HTERT RPE-1 (cell line): ENCODE data around the gene KCNK10.

Experiments
- in situ Hi-C: fragments of 300-500 bp; cut with MboI; formaldehyde crosslinking; loops from 4 replicates; pipeline ENCODE4 v1.14.3; 2020; ENCODE audit warnings: low sequenced_read_pairs

The KCNK10 gene

DNA sequence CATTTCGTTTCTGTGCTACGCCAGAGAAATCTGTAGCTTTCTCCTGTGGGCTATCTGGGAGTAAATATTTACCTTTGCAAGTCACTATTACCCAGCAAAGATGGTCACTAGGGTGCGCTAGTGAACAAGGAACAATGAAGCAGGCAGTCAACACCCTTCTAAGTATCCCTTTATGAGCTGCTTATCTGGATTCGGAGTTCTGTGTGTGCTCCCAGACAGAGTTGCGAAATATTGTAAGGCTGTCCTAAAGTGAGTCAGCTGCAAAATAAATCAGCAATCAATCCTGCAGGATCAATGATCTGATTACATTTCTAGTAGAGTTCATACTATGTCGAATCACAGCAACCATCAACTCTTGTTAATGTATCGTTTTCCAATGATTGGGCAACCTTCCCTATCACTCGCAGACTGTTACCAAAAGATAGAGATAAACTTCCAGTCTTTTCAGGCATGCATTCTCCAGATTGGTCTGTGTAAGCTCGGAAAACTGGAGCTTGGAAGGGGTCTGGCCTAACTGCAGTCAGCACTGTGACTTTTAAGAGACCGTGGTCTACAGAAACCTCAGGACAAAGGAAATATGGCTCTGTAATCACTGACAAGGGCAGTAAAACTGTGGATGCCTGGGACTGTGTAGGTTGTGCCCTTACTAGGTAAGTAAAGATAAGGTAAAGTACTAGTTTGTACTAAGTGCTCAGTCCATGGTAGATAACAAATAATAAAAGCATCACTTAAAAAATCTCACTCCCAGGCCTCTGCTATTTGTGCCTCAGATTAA lies 133.5 kb downstream of the KCNK10 start:
- in situ Hi-C loops: no loop called here

DNA sequence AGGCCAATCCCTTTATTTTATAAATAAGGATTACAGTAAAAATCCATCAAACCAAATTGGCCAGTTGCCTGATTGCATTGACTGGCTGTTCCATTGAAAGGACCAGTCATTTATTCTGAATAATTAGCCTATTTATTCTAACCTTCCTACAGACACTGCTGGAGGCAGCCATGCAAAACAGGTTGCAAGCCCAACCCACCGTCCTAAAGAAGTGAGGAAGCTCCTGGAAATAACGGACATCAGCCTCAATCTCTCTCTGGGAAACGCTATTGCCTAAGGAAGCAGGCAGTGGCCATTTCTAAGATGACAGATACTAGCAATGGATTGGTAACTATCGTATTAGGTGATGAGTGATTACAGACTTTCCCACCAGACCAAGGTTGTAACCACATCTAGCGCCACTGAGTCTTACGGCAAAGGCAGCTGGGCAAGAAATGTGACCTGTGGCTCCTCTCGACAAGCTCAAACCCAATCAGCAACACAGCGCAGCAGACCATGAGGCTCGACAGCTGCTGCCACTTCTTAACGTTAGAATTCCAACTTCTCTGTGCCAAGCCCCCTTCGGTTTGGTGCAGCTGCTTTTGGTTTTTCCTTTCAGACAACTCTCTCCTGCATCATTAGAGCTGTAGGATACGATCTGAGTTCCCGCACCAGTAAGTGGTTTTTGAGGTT lies 134.2 kb downstream of the KCNK10 start:
- in situ Hi-C loops: no loop called here

DNA sequence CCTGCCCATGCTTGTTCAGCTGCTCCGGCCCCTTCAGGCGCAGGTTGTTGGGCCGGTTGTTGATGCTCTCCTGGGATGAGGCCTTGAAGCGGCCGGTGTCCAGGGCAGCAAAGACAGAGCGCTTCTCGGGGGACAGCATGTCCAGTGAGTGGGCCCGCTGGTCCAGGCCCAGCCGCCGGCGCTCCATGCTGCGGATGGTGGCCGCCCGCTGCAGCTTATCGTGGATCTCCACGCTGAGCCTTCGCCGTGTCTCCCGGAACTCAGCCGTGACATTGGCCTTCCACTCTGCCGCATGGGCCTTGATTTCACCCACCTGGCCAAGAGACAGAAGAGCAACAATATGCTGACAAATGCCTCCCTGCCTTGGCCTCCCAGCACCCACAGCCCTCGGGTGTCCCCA lies 137.2 kb downstream of the KCNK10 start:
- in situ Hi-C loops: no loop called here

DNA sequence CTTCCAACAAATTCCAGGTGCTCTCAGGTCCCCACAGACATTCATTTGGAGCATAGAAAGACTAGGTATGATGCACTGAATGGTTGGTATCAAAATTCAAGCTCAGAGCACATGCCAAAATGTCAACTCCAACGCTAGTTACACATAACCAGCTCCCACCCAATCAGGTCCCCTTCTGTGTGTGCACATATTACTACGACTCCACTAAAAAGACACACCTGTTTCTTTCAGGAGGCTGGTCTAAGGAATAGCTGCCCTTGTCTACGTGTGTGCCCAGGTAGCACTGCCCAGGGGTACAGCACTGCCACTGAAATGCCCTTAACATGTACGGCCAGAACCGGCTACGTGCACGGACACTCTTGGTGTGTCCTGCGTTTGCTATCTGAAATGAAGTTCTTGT lies 138.1 kb downstream of the KCNK10 start:
- in situ Hi-C loops: no loop called here

- in situ Hi-C loops: no loop called here
Observed at GRCh38 chr14:88181072-88181471, 142.0 kb downstream of the KCNK10 start.

- in situ Hi-C loops: no loop called here
Observed at GRCh38 chr14:88179716-88180115, 143.4 kb downstream of the KCNK10 start.

DNA sequence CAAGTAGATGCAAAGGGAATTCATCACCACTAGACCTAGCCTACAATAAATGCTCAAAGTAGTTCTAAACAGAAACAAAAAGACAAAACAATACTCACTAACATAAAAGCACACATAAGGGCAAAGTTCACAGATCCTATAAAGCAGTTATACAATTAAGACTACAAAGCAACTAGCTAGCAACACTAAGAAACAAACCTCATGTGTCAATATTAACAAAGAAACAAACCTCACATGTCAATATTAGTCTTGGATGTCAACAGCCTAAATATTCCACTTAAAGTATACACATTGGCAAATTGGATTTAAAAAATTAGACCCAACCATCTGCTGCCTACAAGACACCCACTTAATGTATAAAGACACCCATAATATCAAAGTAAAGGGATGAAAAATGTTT lies 152.7 kb downstream of the KCNK10 start:
- in situ Hi-C loops: no loop called here

GRCh38 chr14:88168498-88169165 lies 154.4 kb downstream of the KCNK10 start:
- in situ Hi-C loops: no loop called here

GRCh38 chr14:88168025-88168424 lies 155.0 kb downstream of the KCNK10 start:
- in situ Hi-C loops: no loop called here

DNA sequence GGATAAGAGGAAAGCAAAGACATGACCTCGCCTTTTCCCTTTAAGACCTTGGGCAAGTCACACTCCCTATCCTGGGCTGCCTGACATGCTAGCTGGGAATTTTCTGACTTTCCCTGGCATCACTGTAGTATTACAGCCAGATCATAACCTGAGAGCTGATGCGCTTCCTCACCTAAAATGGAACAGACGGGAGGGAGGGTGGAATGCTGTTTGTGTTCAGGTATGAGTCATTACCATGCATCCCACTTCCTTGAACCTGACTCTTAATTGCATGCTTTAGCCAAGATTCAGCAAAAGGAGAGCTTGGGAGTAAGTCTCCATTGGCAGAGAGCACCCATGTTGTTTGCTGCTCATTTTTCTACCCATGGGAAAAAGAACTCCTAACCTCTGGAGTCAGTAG lies 156.5 kb downstream of the KCNK10 start:
- in situ Hi-C loops: no loop called here

DNA sequence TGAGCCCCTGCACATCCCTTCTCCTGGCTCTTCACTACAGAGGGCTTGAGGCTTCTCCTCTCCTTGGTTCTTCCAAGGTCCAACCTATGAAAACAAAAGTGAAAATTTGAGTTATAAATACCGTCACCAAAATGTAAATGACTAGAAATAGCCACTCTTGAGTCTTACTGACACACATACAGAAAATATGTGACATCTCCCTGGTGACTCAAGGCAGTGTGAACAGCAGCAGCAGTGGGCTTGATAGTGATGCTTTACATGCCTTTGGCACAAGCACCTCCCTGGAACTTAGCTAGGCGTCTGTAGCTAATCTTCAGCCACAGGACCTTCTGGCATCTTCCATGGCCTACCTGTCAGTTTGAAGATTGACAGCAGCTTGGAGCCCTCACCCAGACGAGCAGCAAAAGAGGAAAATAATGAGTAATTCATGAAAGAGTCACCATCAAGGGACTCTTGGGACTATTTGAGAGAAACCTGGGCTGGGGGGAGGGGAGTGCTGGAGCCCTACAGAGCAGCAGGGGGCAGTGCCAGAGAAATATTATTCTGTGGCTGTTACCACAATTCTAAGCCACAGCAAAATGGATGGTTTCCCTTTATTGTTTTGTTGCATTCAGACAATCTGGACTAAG lies 158.0 kb downstream of the KCNK10 start:
- in situ Hi-C loops: no loop called here

GRCh38 chr14:88163731-88164255 lies 159.3 kb downstream of the KCNK10 start:
- in situ Hi-C loops: no loop called here

GRCh38 chr14:88156127-88156526 lies 166.9 kb downstream of the KCNK10 start:
- in situ Hi-C loops: no loop called here

GRCh38 chr14:88154926-88155325 lies 168.1 kb downstream of the KCNK10 start:
- in situ Hi-C loops: no loop called here

GRCh38 chr14:88154321-88154720 lies 168.7 kb downstream of the KCNK10 start:
- in situ Hi-C loops: no loop called here

DNA sequence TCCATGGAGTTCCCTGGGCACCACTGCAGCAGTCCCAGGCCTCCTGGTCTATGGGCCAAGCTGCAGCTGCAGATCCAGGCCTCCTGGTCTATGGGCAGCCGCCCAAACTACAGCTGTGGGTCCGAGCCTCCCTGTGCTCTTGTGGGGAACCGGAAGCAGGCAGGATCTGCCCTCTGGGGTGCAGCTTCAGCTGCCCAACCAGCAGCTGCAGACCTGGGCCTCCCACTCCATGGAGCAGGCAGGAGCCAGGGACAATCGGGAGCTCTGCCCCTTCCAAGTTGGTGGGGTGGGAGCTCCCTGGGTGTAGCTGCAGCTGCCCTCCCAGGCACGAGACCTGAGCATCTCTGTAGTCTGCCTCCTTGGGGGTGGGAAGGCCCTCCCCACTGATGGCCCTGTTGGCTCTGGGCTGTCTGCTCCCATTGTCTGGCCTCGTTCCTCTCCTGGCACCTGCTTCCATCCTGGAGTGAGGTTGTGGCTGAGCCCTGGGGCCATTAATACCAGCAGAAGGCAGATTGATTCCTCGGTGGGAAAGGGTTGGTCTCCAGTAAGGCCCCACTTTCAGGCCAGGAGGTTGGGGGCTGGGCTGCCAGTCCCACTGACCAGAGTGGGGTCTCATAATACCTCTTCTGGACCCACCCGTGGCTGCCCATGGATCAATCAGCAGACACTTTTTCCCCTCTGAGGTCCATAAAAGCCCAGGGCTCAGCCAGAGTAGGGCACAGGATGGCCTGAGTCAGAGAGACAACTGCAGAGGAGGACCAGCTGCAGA lies 176.0 kb downstream of the KCNK10 start:
- in situ Hi-C loops: no loop called here

DNA sequence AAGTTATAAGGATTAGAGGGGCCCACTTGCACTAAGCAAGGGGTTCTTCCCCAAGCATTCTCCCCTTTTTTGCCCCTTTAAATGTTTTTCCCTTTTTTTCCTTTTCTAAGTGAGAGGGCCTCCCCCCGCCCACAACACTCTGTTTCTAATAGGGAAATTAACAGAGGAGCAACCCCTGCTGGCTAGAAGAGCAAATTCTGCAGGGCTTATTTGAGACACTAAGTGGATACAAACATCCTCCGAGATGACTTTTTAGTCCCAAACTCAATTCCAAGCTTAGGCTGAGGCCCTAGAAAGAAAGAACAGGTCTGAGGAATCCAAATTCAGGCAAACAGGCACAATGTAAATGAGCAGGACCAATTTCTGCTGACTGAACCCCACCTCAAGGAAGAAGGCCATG lies 179.3 kb downstream of the KCNK10 start:
- in situ Hi-C loops: no loop called here

DNA sequence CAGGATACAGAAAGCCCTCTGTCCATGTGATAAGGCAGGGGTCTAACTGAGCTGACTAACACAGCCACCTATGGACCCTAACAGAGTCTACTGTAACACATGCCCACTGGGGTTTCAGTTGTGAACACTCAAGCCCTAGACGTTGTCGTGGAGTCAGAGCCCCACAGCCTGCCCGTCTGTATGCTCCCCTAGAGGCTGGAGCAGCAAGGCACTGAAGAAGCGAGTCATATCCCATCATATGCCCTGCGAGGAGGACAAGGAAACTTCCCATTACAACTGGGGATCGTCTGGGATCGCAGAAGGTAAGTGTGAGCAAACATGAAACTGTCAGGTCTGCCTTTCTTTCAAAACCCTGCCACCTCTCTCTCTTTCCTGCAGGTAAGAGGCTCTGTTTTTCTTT lies 180.1 kb downstream of the KCNK10 start:
- in situ Hi-C loops: no loop called here

DNA sequence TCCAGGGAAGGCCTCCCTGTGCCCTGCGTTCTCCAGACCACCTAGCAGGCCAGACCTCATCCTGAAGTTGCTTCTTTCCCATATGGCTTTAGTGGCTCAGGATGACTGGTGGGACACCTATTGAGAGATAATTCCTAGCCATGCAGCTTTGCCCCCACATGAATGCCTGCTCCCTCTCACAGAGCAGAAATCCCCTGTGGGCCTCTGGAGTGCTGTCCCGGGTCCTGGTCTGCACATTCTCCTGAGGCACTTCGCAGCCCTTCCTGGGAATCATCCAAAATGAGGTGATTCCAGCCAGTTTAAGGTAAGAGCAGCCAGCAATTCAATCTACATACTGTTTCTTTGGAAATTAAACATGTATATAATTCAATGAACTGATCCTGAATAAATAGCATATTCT lies 182.2 kb downstream of the KCNK10 start:
- in situ Hi-C loops: no loop called here

- in situ Hi-C loops: no loop called here
Observed at GRCh38 chr14:88137327-88137726, 185.7 kb downstream of the KCNK10 start.
